IMR-90 (cell line): ENCODE measurements around the gene BRWD1. TPM values are rescaled to one million over a fixed set of nuclear protein-coding genes. Genes with fewer than 3 reads are reported as not detected.

Experiments used
- ATAC-seq: fragments of 200-7000 bp; cut with Tn5 transposase; 2 replicates; pipeline ENCODE4 v1.9.1; 2020; ENCODE audit warnings: low read depth, mild to moderate bottlenecking, moderate library complexity
- BruUV-seq: library from RNA; stranded (reverse); fragments of 400-500 nt; replicated peaks from 2 replicates; lab custom pipeline; 2021; lab: Mats Ljungman, UMichigan
- CTCF ChIA-PET: fragments of 300-600 bp; formaldehyde crosslinking; extraction: SDS; loops from one replicate; lab custom pipeline; 2021; ENCODE audit warnings: antibody characterized with exemption; lab: Yijun Ruan, JAX
- POLR2A ChIA-PET: fragments of 300-600 bp; sonication (Branson Sonifier 250); formaldehyde crosslinking; loops from one replicate; lab custom pipeline; 2022; ENCODE audit warnings: antibody characterized with exemption; ENCODE audit not compliant: unreplicated experiment; lab: Charles Lee
- DNase-seq: peaks from one replicate; pipeline ENCODE4 v3.0.0; 2013
- H2AFZ ChIP-seq: replicated peaks from 2 replicates; pipeline ENCODE3; 2013; ENCODE audit warnings: low read length, mild to moderate bottlenecking; ENCODE audit not compliant: poor library complexity
- H2AK5ac ChIP-seq: 2 replicates; pipeline ENCODE4 v1.6.1; 2013; ENCODE audit warnings: low read depth, low read length, inconsistent platforms
- H2AK9ac ChIP-seq: replicated peaks from 2 replicates; pipeline ENCODE3; 2013; ENCODE audit warnings: mild to moderate bottlenecking, low read depth, low read length, moderate library complexity; ENCODE audit not compliant: poor library complexity
- H2BK120ac ChIP-seq: 2 replicates; pipeline ENCODE4 v1.6.1; 2013; ENCODE audit warnings: low read depth, low read length, inconsistent platforms
- H2BK15ac ChIP-seq: 3 replicates; pipeline ENCODE4 v1.6.1; 2013; ENCODE audit warnings: low read depth, low read length, inconsistent platforms
- H2BK20ac ChIP-seq: 2 replicates; pipeline ENCODE4 v1.6.1; 2013; ENCODE audit warnings: low read depth, mild to moderate bottlenecking, inconsistent platforms, low read length, moderate library complexity
- H2BK5ac ChIP-seq: 2 replicates; pipeline ENCODE4 v1.6.1; 2013; ENCODE audit warnings: mild to moderate bottlenecking, low read depth, low read length, inconsistent platforms; ENCODE audit not compliant: poor library complexity, severe bottlenecking
- H3K14ac ChIP-seq: replicated peaks from 2 replicates; pipeline ENCODE4 v1.6.1; 2013; ENCODE audit warnings: low read depth, low read length, inconsistent platforms
- H3K18ac ChIP-seq: 2 replicates; pipeline ENCODE4 v1.6.1; 2013; ENCODE audit warnings: low read depth, low read length, control low read depth
- H3K23ac ChIP-seq: 2 replicates; pipeline ENCODE4 v1.6.1; 2013; ENCODE audit warnings: low read depth, low read length, inconsistent platforms
- H3K27ac ChIP-seq: 2 replicates; pipeline ENCODE4 v1.5.1; 2013; ENCODE audit warnings: mild to moderate bottlenecking, control low read depth, low read length; ENCODE audit not compliant: insufficient read depth
- H3K27me3 ChIP-seq: 2 replicates; pipeline ENCODE4 v1.6.1; 2013; ENCODE audit warnings: low read length; ENCODE audit not compliant: control insufficient read depth, insufficient read depth
- H3K36me3 ChIP-seq: 2 replicates; pipeline ENCODE4 v1.6.1; 2013; ENCODE audit warnings: low read length, mixed read lengths; ENCODE audit not compliant: control insufficient read depth, insufficient read depth
- H3K4ac ChIP-seq: 2 replicates; pipeline ENCODE4 v1.6.1; 2013; ENCODE audit warnings: low read depth, low read length, inconsistent platforms
- H3K4me1 ChIP-seq: 2 replicates; pipeline ENCODE4 v1.6.1; 2013; ENCODE audit warnings: low read length, mixed read lengths; ENCODE audit not compliant: control insufficient read depth, insufficient read depth
- H3K4me2 ChIP-seq: 2 replicates; pipeline ENCODE4 v1.6.1; 2013; ENCODE audit warnings: low read depth, mild to moderate bottlenecking, control low read depth, low read length, moderate library complexity
- H3K4me3 ChIP-seq: 2 replicates; pipeline ENCODE4 v1.5.1; 2013; ENCODE audit warnings: low read depth, mild to moderate bottlenecking, control low read depth, low read length, moderate library complexity; ENCODE audit not compliant: insufficient read depth
- H3K56ac ChIP-seq: 2 replicates; pipeline ENCODE4 v1.6.1; 2013; ENCODE audit warnings: low read length, inconsistent platforms; ENCODE audit not compliant: insufficient read depth; ENCODE audit errors: extremely low read depth
- H3K79me1 ChIP-seq, 2 experiments: 2 replicates each; pipeline ENCODE4 v1.6.1; 2013; ENCODE audit warnings: low read length in 2 of 2, inconsistent platforms in 1 of 2, low read depth in 1 of 2
- H3K9ac ChIP-seq: 2 replicates; pipeline ENCODE4 v1.6.1; 2013; ENCODE audit warnings: low read depth, low read length, control low read depth
- H3K9me1 ChIP-seq: 2 replicates; pipeline ENCODE4 v1.6.1; 2013; ENCODE audit warnings: low read length, inconsistent platforms; ENCODE audit not compliant: insufficient read depth
- H3K9me3 ChIP-seq: 2 replicates; pipeline ENCODE4 v1.6.1; 2013; ENCODE audit warnings: low read length; ENCODE audit not compliant: control insufficient read depth, insufficient read depth
- H4K20me1 ChIP-seq: 2 replicates; pipeline ENCODE4 v1.6.1; 2013; ENCODE audit warnings: low read length, inconsistent platforms; ENCODE audit not compliant: insufficient read depth
- H4K5ac ChIP-seq: 2 replicates; pipeline ENCODE4 v1.6.1; 2013; ENCODE audit warnings: mild to moderate bottlenecking, low read depth, low read length, control low read depth
- H4K8ac ChIP-seq, 2 experiments: 2 replicates each; pipeline ENCODE4 v1.6.1; 2013; ENCODE audit warnings: low read depth in 2 of 2, low read length in 2 of 2, control low read depth in 1 of 2, inconsistent platforms in 1 of 2
- H4K91ac ChIP-seq: 2 replicates; pipeline ENCODE4 v1.6.1; 2013; ENCODE audit warnings: low read depth, low read length, inconsistent platforms; ENCODE audit not compliant: insufficient read depth
- CEBPB ChIP-seq: IDR thresholded peaks from 2 replicates; pipeline ENCODE4 v1.6.1; 2012; ENCODE audit warnings: low read depth, low read length, improper control_type of control experiment
- POLR2A ChIP-seq: IDR thresholded peaks from 2 replicates; pipeline ENCODE4 v1.6.1; 2012; ENCODE audit warnings: mild to moderate bottlenecking, low read depth, low read length
- RFX5 ChIP-seq: IDR thresholded peaks from 2 replicates; pipeline ENCODE4 v1.8.0; 2012; ENCODE audit warnings: low read depth, mild to moderate bottlenecking, low read length, moderate library complexity
- WGBS, 2 experiments: methylation state at CpG; one replicate each; pipeline versions ENCODE4 v1.1.5 to v1.1.7; 2013; ENCODE audit warnings: missing lambda C conversion rate in 2 of 2; ENCODE audit not compliant: insufficient read length in 1 of 2; ENCODE audit errors: extremely low coverage in 2 of 2; 5-methylcytosine and 5-hydroxymethylcytosine counted together
- dilution Hi-C: fragments of 300-500 bp; cut with HindIII; formaldehyde crosslinking; loops from one replicate; pipeline ENCODE4 v1.14.3; 2018; ENCODE audit warnings: low sequenced_read_pairs; ENCODE audit not compliant: unreplicated experiment
- in situ Hi-C: fragments of 300-500 bp; cut with MboI; formaldehyde crosslinking; loops from 3 replicates; pipeline ENCODE4 v1.14.3; 2019; ENCODE audit warnings: low sequenced_read_pairs, inconsistent platforms, mixed read lengths
- intact Hi-C: fragments of 100-400 bp; cut with micrococcal nuclease; formaldehyde crosslinking; loops from 2 replicates; pipeline ENCODE4 v1.10.0; 2022
- polyA plus RNA-seq, 3 experiments: library from polyadenylated mRNA; depleted of rRNA; stranded (reverse); fragments of >200 nt; gene quantifications; 2 replicates each; pipeline ENCODE4 v1.2.3, GENCODE V29; 2012; ENCODE audit warnings: low replicate concordance in 1 of 3
- total RNA-seq: library from RNA; depleted of rRNA; stranded (reverse); fragments of >200 nt; gene quantifications from 2 replicates; pipeline ENCODE4 v1.2.3, GENCODE V29; 2012
- TF ChIP-seq, protein P1 (sequence below): conservative IDR thresholded peaks from 2 replicates; pipeline ENCODE4 v1.5.1; 2012; ENCODE audit warnings: mild to moderate bottlenecking, low read depth, low read length, improper control_type of control experiment

The BRWD1 gene
- total and polyA plus RNA-seq, 2 of the 4 experiments (the other 2 are of a cell fraction) = 6.7 to 28.7 TPM

DNA sequence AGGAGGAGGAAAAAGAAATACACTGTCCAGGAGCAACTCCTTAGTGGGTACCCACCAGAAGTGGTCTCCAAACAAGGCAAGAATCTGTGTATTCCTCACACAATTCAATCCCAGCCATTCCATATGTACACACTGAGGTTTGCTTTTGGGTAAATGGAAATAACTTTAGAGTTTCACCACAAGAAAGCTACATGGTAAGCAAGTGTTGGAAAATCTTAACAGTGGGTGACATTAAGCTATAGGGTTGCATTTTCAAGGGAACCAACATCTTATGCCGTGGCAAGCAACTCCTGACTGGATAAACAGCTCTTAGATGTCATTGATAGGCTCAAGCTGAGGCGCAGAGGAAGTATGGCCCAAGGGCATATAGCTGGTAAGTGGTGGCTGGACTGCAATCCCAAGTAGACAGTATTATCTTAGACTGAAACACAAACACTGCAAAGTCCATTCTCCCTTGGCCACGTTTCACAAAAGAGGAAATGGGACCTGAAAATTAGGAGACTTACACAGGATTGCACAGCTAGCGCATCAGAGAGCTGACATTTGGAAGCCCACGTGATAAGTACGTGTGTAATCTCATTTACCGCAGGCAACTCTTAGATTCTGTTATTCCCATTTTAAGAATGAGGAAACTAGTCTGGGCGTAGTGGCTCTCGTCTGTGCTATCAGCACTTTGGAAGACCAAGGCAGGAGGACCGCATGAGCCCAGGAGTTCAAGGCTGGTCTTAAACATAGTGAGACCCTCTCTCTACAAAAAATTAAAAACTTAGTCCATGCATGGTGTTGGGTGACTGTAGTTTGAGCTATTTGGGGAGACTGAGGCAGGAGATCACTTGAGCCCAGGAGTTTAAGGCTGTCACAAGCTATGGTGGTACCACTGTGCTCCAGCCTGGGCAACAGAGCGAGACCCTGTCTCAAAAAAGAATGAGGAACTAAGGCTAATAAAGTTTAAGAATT is 4.0 kb upstream of the BRWD1 start:
- peaks cover 19% of the 10 kb centered on the region for H3K4me1 ChIP-seq
- no peaks in the 10 kb centered on the region for H3K36me3 ChIP-seq
- H2BK20ac ChIP-seq = no peak overlapping the region; the same call in 1 of the 2 replicates
- no peak overlapping the region for H3K9ac ChIP-seq
- H4K91ac ChIP-seq = no peak overlapping the region
- no peak overlapping the region for H2AK9ac ChIP-seq
- H3K4me2 ChIP-seq = no peak overlapping the region
- H3K14ac ChIP-seq = no peak overlapping the region
- dilution Hi-C loops = no loop called here
- intact Hi-C loops = no loop called here
- H2BK120ac ChIP-seq = no peak overlapping the region
- H2AK5ac ChIP-seq = no peak overlapping the region
- ChIA-PET CTCF (no interaction called here), POLR2A (no interaction called here)
- H4K5ac ChIP-seq = no peak overlapping the region
- H3K4me3 ChIP-seq = no peak overlapping the region
- 0 out of 2 replicates have a peak overlapping the region, but pooled peaks have one; percentile 8 for H3K18ac ChIP-seq
- no peak overlapping the region; the same call in 1 of the 2 replicates for H3K56ac ChIP-seq
- no peak overlapping the region for H4K8ac ChIP-seq
- no peak for DNase-seq
- H3K4ac ChIP-seq = no peak overlapping the region
- no peak for TF ChIP-seq POLR2A
- TF ChIP-seq RFX5 = no peak
- TF ChIP-seq, protein P1, sequence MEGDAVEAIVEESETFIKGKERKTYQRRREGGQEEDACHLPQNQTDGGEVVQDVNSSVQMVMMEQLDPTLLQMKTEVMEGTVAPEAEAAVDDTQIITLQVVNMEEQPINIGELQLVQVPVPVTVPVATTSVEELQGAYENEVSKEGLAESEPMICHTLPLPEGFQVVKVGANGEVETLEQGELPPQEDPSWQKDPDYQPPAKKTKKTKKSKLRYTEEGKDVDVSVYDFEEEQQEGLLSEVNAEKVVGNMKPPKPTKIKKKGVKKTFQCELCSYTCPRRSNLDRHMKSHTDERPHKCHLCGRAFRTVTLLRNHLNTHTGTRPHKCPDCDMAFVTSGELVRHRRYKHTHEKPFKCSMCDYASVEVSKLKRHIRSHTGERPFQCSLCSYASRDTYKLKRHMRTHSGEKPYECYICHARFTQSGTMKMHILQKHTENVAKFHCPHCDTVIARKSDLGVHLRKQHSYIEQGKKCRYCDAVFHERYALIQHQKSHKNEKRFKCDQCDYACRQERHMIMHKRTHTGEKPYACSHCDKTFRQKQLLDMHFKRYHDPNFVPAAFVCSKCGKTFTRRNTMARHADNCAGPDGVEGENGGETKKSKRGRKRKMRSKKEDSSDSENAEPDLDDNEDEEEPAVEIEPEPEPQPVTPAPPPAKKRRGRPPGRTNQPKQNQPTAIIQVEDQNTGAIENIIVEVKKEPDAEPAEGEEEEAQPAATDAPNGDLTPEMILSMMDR = no peak
- TF ChIP-seq CEBPB = no peak
- no peaks in the 10 kb centered on the region for H3K9me3 ChIP-seq
- H3K27me3 ChIP-seq = no peaks in the 10 kb centered on the region
- no peak overlapping the region for H2BK5ac ChIP-seq
- no peaks in the 10 kb centered on the region for H4K20me1 ChIP-seq
- H2BK15ac ChIP-seq = no peak overlapping the region
- in situ Hi-C loops = loop anchor here (5.0 kb wide), 1 partner anchor 70 kb away; no protein-coding TSS in a partner anchor
- peaks cover 6% of the 10 kb centered on the region in 2 experiments for H3K79me1 ChIP-seq
- no peak overlapping the region for H2AFZ ChIP-seq
- no TSS peak for BruUV-seq
- H3K23ac ChIP-seq = no peak overlapping the region
- no peak for ATAC-seq
- no peak overlapping the region for H3K27ac ChIP-seq
- peaks cover 13% of the 10 kb centered on the region for H3K9me1 ChIP-seq
- WGBS, 2 experiments = 100% methylated on average over 1 of the region's 11 CpGs; no CpG with 5 or more reads in 1 of the 2 experiments
